ENCODE data around the gene AXIN2.

- TF ChIP-seq CTCF (IDR thresholded peaks at IDR 0.05) (no peak), POLR2A (IDR thresholded peaks at IDR 0.05) (no peak)
These were observed 10.0 kb downstream of the AXIN2 start for GRCh38 chr17:65551267-65552040.
